Measurements from ENCODE around the gene ZCCHC10.
"Not testable (repeated sequence)": the region's sequence is repeated elsewhere in the genome, so short reads cannot be mapped to it uniquely, and the experiment has no call there.

ZCCHC10 gene

DNA sequence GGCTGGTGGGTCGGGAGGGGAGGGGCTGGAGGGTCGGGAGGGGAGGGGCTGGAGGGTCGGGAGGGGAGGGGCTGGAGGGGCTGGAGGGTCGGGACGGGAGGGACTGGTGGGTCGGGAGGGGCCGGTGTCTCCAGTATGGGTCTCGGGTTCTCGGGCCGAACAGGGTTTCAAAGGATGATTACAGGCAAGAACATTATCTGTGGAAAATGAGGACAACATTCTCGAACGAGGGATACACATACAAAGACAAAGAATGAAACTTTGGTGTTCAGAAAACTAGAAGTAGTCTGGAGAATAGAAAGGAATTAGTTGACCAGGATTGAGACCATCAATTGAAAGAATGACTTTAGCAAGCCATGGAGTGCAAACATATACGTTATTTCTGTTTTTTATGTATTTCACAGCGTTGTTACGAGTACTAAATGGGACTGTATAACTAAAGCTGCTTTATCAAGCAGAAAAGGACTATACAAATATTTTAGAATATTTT is 360 bp upstream of the ZCCHC10 start:
- no peaks in the 10 kb centered on the region for H3K9me3 Mint-ChIP-seq
- H3K36me3 Mint-ChIP-seq (ENCODE audit: low read depth), result peaks cover 31% of the 10 kb centered on the region
- peak overlapping the region; percentile 73 for H3K27ac Mint-ChIP-seq

DNA sequence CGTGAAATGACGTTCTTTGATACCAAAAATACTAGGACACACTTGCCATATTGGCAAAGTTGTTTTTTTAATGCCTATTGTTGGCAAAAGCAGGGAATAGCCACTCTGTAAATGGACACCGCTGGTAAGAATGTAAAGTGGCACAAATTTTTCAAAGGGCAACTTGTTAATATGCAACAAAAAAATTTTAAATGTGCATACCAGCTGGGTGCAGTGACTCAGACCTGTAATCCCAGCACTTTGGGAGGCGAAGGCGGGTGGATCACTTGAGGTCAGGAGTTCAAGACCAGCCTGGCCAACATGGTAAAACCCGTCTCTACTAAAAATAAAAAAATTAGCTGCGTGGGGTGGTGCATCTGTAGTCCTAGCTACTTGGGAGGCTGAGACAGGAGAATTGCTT is 6.9 kb downstream of the ZCCHC10 start:
- not testable (repeated sequence) for H3K27ac Mint-ChIP-seq, H3K9me3 Mint-ChIP-seq, H3K4me3 Mint-ChIP-seq, H3K27me3 Mint-ChIP-seq, DNase-seq
- Mint-ChIP-seq H3K36me3 (ENCODE audit: low read depth) (peaks cover 77% of the 10 kb centered on the region), H3K4me1 (ENCODE audit: low read depth) (peaks cover 13% of the 10 kb centered on the region)

More for the DNA sequence above, 360 bp upstream of the ZCCHC10 start:
- no peak for DNase-seq
- Mint-ChIP-seq H3K4me3 (peak overlapping the region; percentile 97), H3K4me1 (ENCODE audit: low read depth) (peaks cover 24% of the 10 kb centered on the region), H3K27me3 (no peaks in the 10 kb centered on the region)

DNA sequence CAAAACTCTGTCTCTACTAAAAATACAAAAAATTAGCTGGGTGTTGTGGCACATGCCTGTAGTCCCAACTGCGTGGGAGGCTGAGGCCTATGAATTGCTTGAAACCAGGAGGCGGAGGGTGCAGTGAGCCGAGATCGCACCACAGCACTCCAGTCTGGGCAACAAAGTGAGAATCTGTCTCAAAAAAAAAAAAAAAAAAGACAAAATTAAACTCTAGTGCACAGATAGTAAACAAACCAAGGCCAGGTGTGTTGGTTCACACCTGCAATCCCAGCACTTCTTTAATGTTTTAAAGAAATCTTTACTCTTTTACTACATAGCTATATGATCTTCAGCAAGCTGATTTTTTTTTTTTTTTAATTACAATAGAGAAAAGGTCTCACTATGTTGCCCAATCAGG is 8.4 kb downstream of the ZCCHC10 start:
- Mint-ChIP-seq H3K36me3 (ENCODE audit: low read depth) (peaks cover 68% of the 10 kb centered on the region), H3K27me3 (no peaks in the 10 kb centered on the region), H3K9me3 (no peaks in the 10 kb centered on the region), H3K27ac (no peak overlapping the region), H3K4me3 (no peak overlapping the region), H3K4me1 (ENCODE audit: low read depth) (peaks cover 4% of the 10 kb centered on the region)
- DNase-seq, result no peak

DNA sequence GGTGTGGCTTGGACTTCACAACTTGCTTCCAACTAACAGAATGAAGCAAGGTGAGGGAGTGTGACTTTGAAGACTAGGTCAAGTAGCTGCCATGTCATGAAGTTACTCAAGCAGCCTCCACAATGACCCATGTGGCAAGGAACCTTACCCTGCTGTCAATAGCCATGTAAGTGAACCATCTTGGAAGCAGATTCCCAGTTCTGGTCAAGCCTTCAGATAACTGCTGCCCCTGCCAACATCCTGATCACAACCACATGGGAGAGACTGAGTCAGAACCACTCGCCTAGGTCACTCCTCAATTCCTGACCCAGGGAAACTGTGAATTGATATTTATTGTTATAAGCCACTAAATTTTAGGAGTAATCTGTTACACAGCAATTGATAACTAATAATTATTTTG is 10.9 kb downstream of the ZCCHC10 start:
- H3K36me3 Mint-ChIP-seq (ENCODE audit: low read depth), result peaks cover 58% of the 10 kb centered on the region
- no peak overlapping the region for H3K27ac Mint-ChIP-seq
- no peaks in the 10 kb centered on the region for H3K27me3 Mint-ChIP-seq
- peaks cover 2% of the 10 kb centered on the region for H3K4me1 Mint-ChIP-seq (ENCODE audit: low read depth)
- H3K9me3 Mint-ChIP-seq, result no peaks in the 10 kb centered on the region
- no peak for DNase-seq
- H3K4me3 Mint-ChIP-seq, result no peak overlapping the region

DNA sequence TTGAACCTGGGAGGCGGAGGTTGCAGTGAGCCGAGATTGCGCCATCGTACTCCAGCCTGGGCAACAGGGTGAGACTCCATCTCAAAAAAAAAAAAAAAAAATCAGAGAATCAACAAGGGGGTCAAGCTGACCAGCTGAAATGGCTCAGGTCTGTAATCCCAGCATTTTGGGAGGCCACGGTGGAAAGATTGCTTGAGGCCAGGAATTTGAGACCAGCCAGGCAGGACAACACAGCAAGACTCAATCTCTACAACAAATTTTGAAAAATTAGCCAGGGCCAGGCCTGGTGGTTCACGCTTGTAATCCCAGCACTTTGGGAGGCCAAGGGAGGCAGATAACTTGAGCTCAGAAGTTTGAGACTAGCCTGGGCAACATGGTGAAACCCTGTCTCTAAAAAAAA is 17.9 kb downstream of the ZCCHC10 start:
- not testable (repeated sequence) for H3K4me3 Mint-ChIP-seq; H3K27ac Mint-ChIP-seq; H3K27me3 Mint-ChIP-seq; H3K9me3 Mint-ChIP-seq; DNase-seq; H3K4me1 Mint-ChIP-seq (ENCODE audit: low read depth)
- H3K36me3 Mint-ChIP-seq (ENCODE audit: low read depth), result peaks cover 41% of the 10 kb centered on the region

DNA sequence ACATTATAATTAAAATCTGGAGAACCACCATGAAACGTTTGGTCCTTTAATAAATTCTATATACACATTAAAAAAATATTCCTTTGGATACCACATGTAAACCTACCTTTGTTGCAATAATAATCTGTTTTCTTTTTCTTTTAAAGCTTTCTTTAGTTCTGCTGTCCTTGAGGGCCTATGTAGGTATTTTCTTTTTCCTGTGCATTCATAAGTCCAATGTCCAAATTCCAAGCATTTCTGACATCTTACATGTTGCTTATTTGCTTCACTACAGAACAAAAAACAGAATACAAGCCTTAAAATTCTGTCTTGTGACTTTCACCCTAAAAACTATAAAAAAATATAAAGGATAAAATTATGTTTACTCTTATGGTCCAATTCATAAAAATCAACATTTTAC is 19.7 kb downstream of the ZCCHC10 start:
- DNase-seq, result no peak
- Mint-ChIP-seq H3K4me1 (ENCODE audit: low read depth) (no peaks in the 10 kb centered on the region), H3K27ac (no peak overlapping the region), H3K27me3 (no peaks in the 10 kb centered on the region), H3K36me3 (ENCODE audit: low read depth) (peaks cover 48% of the 10 kb centered on the region), H3K4me3 (no peak overlapping the region), H3K9me3 (no peaks in the 10 kb centered on the region)

DNA sequence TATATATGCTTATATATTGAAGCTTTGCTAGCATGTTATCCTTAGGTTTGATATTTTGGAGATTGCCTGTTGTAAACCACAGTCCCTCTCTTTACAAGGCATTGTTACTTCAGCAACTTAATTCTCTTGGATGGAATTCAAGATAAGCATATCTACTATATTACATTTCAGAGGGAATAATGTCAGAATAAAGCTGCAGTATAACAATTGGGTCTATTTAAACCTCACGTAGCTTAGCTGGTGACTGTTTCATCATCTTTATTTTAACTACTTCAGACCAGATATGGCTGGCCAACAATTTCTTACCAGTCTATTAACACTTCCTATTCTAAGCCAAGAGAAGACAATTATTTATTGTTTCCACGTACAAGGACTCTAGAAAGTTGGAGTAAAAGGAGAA is 27.1 kb downstream of the ZCCHC10 start:
- Mint-ChIP-seq H3K9me3 (no peaks in the 10 kb centered on the region), H3K4me3 (no peak overlapping the region), H3K36me3 (ENCODE audit: low read depth) (peaks cover 36% of the 10 kb centered on the region), H3K4me1 (ENCODE audit: low read depth) (no peaks in the 10 kb centered on the region), H3K27ac (no peak overlapping the region), H3K27me3 (no peaks in the 10 kb centered on the region)
- DNase-seq, result no peak

DNA sequence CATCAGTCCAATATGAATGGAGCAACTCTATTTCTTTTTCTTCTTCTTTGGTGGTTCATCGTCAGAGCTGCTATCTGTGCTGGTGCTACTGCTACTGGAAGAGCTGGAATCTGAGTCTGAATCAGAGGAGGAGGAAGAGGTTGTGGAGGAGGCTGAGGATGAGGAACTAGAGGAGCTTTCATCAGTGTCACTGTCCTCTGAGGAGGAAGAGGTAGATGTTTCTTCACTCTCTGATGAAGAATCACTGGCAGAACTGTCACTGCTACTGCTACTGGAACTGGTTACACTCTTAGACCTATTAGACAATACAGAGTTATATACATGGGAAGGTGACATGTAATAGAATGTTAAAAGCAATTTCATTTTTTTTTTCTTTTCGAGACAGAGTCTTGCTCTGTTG is 27.8 kb downstream of the ZCCHC10 start:
- Mint-ChIP-seq H3K4me3 (no peak overlapping the region), H3K9me3 (no peaks in the 10 kb centered on the region), H3K27me3 (no peaks in the 10 kb centered on the region), H3K36me3 (ENCODE audit: low read depth) (peaks cover 33% of the 10 kb centered on the region), H3K4me1 (ENCODE audit: low read depth) (no peaks in the 10 kb centered on the region), H3K27ac (no peak overlapping the region)
- DNase-seq, result no peak

DNA sequence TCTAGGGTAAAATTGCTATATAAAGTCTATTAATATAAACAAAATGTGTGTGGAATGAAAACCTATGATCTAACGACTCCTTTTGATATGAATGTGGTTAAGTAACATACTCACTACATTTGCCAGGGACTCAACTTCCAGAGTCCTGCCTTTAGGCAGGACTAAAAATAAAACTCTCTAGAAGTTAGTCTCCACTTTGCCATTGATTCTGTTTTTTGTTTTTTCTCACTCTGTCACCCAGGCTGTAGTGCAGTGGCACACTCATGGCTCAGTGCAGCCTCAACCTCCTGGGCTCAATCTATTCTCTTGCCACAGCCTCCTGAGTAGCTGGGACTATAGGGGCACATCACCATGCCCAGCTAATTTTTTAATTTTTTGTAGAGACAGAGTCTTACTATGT is 30.0 kb downstream of the ZCCHC10 start:
- Mint-ChIP-seq H3K4me3 (no peak overlapping the region), H3K9me3 (no peaks in the 10 kb centered on the region), H3K36me3 (ENCODE audit: low read depth) (peaks cover 20% of the 10 kb centered on the region), H3K4me1 (ENCODE audit: low read depth) (no peaks in the 10 kb centered on the region), H3K27ac (no peak overlapping the region), H3K27me3 (no peaks in the 10 kb centered on the region)
- DNase-seq, result no peak

DNA sequence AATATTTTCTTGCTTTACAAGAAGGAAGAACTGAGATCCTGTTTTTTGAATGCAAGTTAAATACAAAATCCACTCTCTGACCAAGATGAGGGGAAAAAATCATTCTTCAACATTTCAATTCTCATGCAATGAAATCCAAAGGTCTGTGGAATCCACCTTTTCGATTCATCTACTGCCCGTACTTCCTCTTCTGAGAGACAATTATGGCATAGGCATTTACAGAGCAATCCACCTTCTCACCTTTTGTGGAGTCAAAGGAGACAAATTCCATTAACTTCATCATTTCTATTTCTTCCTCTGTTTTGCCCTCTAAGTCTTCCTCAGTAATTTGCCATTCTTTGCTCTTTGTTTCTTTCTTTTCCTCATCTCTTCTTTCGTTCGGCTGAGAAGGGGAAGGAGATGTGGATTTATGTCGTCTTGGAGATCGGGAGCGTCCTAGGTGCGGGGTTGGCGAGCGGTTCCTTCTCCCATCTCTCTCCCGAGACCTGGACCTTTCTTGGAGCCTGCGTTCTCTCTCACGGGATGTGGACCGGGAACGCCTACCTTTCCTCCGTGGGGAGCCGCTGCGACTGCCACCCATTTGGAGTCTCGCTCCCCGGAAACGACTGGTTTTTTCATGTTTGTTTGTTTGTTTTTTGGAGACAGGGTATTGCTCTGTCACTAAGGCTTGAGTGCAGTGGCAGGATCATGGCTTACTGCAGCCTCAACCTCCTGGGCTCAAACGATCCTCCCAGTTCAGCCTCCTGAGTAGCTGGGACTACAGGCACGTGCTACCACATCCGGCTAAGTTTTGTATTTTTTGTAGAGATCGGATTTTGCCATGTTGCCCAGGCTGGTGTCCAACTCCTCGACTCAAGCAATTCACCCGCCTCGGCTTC is 38.6 kb downstream of the ZCCHC10 start:
- Mint-ChIP-seq H3K4me1 (ENCODE audit: low read depth) (no peaks in the 10 kb centered on the region), H3K27ac (no peak overlapping the region), H3K27me3 (no peaks in the 10 kb centered on the region), H3K9me3 (no peaks in the 10 kb centered on the region), H3K36me3 (ENCODE audit: low read depth) (no peaks in the 10 kb centered on the region), H3K4me3 (no peak overlapping the region)
- no peak for DNase-seq

DNA sequence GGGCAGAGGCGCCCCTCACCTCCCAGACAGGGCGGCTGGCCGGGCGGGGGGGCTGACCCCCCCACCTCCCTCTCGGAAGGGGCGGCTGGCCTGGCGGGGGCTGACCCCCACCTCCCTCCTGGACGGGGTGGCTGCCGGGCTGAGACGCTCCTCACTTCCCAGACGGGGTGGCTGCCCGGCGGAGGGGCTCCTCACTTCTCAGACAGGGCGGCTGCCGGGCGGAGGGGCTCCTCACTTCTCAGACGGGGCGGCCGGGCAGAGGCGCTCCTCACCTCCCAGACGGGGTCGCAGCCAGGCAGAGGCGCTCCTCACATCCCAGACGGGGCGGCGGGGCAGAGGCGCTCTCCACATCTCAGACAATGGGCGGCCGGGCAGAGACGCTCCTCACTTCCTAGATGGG is 43.4 kb downstream of the ZCCHC10 start:
- not testable (repeated sequence) for H3K4me3 Mint-ChIP-seq

DNA sequence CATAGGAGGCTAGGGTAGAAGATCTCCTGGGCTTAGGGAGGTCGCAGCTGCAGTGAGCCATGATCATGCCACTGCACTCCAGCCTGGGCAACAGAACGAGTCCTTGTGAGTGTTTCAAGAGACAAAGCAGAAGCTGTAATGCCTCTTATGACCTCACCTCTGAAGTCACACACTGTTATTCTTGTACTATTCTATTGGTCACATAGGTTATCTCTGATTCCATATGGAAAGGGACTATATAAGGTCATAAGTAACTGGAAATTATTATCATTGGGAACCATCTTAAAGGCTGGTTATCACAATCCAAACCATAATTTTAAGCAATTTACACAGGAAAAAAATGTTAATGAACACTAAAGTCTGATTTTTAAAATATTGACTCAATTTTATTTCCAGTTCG is 45.1 kb downstream of the ZCCHC10 start:
- H3K36me3 Mint-ChIP-seq (ENCODE audit: low read depth), result no peaks in the 10 kb centered on the region
- no peaks in the 10 kb centered on the region for H3K27me3 Mint-ChIP-seq
- no peak overlapping the region for H3K4me3 Mint-ChIP-seq
- no peak overlapping the region for H3K27ac Mint-ChIP-seq
- peaks cover 5% of the 10 kb centered on the region for H3K9me3 Mint-ChIP-seq
- DNase-seq, result no peak
- no peaks in the 10 kb centered on the region for H3K4me1 Mint-ChIP-seq (ENCODE audit: low read depth)

More for the DNA sequence above, 43.4 kb downstream of the ZCCHC10 start:
- H3K27me3 Mint-ChIP-seq; H3K4me1 Mint-ChIP-seq (ENCODE audit: low read depth); H3K27ac Mint-ChIP-seq; DNase-seq; H3K36me3 Mint-ChIP-seq (ENCODE audit: low read depth); H3K9me3 Mint-ChIP-seq: not testable (repeated sequence)

DNA sequence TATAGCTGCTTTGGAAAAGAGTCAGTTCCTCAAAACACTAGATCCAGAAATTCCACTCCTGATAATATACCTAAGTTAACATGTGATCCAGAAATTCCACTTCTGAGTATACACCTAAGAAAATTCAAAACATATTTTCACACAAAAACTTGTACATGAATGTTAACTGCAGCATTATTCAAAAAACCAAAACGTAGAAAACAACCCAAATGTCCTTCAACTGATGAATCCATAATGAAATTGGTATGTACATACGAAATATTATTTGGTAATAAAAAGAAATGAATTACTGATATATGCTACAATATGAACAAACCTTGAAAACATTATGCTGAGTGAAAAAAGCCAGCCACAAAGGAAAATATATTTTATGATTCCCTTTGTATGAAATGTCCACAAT is 46.4 kb downstream of the ZCCHC10 start:
- Mint-ChIP-seq H3K36me3 (ENCODE audit: low read depth) (no peaks in the 10 kb centered on the region), H3K27ac (no peak overlapping the region), H3K4me1 (ENCODE audit: low read depth) (no peaks in the 10 kb centered on the region), H3K27me3 (no peaks in the 10 kb centered on the region), H3K9me3 (peaks cover 5% of the 10 kb centered on the region), H3K4me3 (no peak overlapping the region)
- DNase-seq, result no peak

DNA sequence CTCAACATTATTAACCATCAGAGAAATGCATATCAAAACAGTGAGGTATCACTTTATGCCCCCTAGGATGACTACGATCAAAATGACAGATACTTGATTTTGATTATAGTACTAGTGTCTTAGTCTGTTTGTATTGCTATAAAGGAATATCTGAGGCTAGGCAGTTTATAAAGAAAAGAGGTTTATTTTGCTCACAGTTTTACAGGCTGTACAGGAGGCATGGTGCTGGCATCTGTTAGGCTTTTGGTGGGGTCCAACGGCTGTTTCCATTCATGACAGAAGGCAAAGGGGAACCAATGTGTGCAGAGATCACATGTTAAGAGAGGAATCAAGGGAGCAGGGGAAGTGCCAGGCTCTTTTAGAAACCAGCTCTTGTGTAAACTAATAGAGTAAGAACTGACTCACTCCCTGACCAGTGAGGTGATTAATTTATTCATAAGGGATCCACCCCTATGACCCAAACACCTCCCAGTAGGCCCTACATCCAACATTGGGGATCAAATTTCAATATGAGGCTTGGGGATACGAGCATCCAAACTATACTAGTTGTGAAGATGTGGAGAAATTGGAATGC is 46.9 kb downstream of the ZCCHC10 start:
- no peak overlapping the region for H3K27ac Mint-ChIP-seq
- no peaks in the 10 kb centered on the region for H3K4me1 Mint-ChIP-seq (ENCODE audit: low read depth)

DNA sequence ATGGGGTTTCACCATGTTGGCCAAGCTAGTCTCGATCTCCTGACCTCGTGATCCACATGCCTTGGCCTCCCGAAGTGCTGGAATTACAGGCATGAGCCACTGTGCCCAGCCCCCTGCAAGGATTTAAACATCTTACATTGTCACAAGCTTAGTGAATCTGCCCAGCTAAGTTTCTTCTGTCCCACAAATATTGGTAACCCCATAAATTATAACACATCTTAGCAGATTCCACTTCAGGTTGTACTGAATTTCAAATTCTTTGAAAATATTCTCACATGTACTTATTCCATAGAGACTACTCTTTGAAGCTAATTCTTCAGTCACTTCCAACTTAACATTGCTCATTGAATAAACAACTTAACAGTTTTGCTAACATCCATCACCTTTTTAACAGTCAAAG is 49.5 kb downstream of the ZCCHC10 start:
- H3K4me3 Mint-ChIP-seq, result no peak overlapping the region
- no peaks in the 10 kb centered on the region for H3K27me3 Mint-ChIP-seq
- no peak for DNase-seq
- peaks cover 5% of the 10 kb centered on the region for H3K9me3 Mint-ChIP-seq
- H3K27ac Mint-ChIP-seq, result no peak overlapping the region
- H3K36me3 Mint-ChIP-seq (ENCODE audit: low read depth), result no peaks in the 10 kb centered on the region
- H3K4me1 Mint-ChIP-seq (ENCODE audit: low read depth), result no peaks in the 10 kb centered on the region

More for the DNA sequence above, 46.9 kb downstream of the ZCCHC10 start:
- Mint-ChIP-seq H3K4me3 (no peak overlapping the region), H3K9me3 (peaks cover 5% of the 10 kb centered on the region), H3K27me3 (no peaks in the 10 kb centered on the region), H3K36me3 (ENCODE audit: low read depth) (no peaks in the 10 kb centered on the region)
- DNase-seq, result no peak
